ENCODE results near the gene CCL7.

Gene CCL7

DNA sequence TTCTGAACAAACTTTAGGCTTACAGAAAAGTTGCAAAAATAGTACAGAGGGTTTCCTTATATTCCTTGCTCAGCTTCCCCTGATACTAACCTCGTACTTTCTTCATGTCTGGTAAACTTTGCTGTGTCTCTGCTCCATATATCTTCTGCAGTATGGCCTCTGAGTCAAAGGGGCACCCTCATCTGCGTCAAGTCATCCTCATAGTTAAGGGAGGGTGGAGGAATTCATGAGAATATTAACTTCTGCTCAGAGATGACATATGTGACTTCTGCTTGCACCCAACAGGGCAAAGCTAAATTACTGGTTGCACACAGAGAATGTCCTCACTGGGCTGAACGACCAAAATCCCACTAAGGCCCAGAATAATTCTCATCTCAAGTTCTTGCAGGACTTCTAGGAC is 4.3 kb upstream of the CCL7 start:
- no peak overlapping the region for H3K4me3 ChIP-seq (replicated peaks; ENCODE audit: insufficient read depth, low read length)
- H3K27ac ChIP-seq (replicated peaks): no peak overlapping the region
- no peak for DNase-seq (ENCODE audit: low read depth in 1 of 2, low spot score in 1 of 2)
- TF ChIP-seq, protein P1, sequence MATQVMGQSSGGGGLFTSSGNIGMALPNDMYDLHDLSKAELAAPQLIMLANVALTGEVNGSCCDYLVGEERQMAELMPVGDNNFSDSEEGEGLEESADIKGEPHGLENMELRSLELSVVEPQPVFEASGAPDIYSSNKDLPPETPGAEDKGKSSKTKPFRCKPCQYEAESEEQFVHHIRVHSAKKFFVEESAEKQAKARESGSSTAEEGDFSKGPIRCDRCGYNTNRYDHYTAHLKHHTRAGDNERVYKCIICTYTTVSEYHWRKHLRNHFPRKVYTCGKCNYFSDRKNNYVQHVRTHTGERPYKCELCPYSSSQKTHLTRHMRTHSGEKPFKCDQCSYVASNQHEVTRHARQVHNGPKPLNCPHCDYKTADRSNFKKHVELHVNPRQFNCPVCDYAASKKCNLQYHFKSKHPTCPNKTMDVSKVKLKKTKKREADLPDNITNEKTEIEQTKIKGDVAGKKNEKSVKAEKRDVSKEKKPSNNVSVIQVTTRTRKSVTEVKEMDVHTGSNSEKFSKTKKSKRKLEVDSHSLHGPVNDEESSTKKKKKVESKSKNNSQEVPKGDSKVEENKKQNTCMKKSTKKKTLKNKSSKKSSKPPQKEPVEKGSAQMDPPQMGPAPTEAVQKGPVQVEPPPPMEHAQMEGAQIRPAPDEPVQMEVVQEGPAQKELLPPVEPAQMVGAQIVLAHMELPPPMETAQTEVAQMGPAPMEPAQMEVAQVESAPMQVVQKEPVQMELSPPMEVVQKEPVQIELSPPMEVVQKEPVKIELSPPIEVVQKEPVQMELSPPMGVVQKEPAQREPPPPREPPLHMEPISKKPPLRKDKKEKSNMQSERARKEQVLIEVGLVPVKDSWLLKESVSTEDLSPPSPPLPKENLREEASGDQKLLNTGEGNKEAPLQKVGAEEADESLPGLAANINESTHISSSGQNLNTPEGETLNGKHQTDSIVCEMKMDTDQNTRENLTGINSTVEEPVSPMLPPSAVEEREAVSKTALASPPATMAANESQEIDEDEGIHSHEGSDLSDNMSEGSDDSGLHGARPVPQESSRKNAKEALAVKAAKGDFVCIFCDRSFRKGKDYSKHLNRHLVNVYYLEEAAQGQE (IDR thresholded peaks at IDR 0.05; ENCODE audit: insufficient replicate concordance, low read depth): no peak
- no peak for TF ChIP-seq SPI1 (IDR thresholded peaks at IDR 0.05; ENCODE audit: borderline replicate concordance, low read depth)
- TF ChIP-seq GABPA (IDR thresholded peaks at IDR 0.05; ENCODE audit: low read depth): no peak
- TF ChIP-seq, protein P2, sequence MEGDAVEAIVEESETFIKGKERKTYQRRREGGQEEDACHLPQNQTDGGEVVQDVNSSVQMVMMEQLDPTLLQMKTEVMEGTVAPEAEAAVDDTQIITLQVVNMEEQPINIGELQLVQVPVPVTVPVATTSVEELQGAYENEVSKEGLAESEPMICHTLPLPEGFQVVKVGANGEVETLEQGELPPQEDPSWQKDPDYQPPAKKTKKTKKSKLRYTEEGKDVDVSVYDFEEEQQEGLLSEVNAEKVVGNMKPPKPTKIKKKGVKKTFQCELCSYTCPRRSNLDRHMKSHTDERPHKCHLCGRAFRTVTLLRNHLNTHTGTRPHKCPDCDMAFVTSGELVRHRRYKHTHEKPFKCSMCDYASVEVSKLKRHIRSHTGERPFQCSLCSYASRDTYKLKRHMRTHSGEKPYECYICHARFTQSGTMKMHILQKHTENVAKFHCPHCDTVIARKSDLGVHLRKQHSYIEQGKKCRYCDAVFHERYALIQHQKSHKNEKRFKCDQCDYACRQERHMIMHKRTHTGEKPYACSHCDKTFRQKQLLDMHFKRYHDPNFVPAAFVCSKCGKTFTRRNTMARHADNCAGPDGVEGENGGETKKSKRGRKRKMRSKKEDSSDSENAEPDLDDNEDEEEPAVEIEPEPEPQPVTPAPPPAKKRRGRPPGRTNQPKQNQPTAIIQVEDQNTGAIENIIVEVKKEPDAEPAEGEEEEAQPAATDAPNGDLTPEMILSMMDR (IDR thresholded peaks at IDR 0.05; ENCODE audit: insufficient read depth, low read length): no peak
- no peak for TF ChIP-seq POLR2AphosphoS5 (IDR thresholded peaks at IDR 0.05; ENCODE audit: low read depth)
- no peaks in the 10 kb centered on the region for H3K27me3 ChIP-seq (ENCODE audit: insufficient read depth, poor library complexity, severe bottlenecking)

DNA sequence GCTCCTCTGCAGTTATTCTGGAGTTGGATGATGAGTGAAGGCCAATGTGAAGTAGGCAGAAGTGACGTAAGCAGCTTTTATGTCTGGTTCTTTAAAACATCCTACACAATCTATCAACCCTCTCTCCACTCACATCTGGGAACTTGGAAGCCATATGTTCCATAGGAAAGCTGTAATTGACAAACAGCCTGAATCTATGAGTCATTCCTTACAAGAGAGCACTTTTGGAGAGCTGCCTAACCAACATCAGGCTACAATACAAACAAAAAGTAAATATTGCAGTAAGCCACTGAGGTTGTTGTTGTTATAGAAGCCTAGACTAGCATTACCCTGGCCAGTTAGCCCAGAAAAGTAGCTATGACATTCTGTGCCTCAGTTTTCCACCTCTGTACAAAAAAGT is 5.9 kb downstream of the CCL7 start:
- Histone ChIP-seq H3K4me3 (replicated peaks; ENCODE audit: insufficient read depth, low read length) (no peak overlapping the region), H3K27me3 (ENCODE audit: insufficient read depth, poor library complexity, severe bottlenecking) (no peaks in the 10 kb centered on the region), H3K27ac (replicated peaks) (no peak overlapping the region)
- TF ChIP-seq SPI1 (IDR thresholded peaks at IDR 0.05; ENCODE audit: borderline replicate concordance, low read depth) (no peak), POLR2AphosphoS5 (IDR thresholded peaks at IDR 0.05; ENCODE audit: low read depth) (no peak), GABPA (IDR thresholded peaks at IDR 0.05; ENCODE audit: low read depth) (no peak)
- TF ChIP-seq, protein P2 (IDR thresholded peaks at IDR 0.05; ENCODE audit: insufficient read depth, low read length): no peak
- TF ChIP-seq, protein P1 (IDR thresholded peaks at IDR 0.05; ENCODE audit: insufficient replicate concordance, low read depth): no peak
- no peak for DNase-seq (ENCODE audit: low read depth in 1 of 2, low spot score in 1 of 2)

DNA sequence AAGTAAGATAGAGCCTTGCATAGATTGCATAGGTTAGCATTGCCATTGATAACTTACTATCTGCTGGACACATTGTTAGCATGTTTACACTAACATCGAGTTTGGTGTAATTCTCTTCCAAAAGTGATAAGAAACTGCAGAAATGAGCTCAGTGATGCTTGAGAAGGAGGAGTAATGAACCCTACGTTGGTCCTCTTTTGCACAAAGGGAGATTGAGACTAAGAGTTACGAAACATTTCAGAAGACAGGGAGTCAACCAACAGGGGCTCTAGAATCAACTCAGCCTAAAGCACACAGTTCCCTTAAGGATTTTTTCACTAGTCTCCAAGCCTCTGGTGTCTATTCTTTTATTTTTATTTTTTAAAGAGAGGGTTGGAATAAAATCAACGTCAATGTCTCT is 6.8 kb downstream of the CCL7 start:
- Histone ChIP-seq H3K27me3 (ENCODE audit: insufficient read depth, poor library complexity, severe bottlenecking) (no peaks in the 10 kb centered on the region), H3K4me3 (replicated peaks; ENCODE audit: insufficient read depth, low read length) (no peak overlapping the region), H3K27ac (replicated peaks) (no peak overlapping the region)
- TF ChIP-seq SPI1 (IDR thresholded peaks at IDR 0.05; ENCODE audit: borderline replicate concordance, low read depth) (no peak), POLR2AphosphoS5 (IDR thresholded peaks at IDR 0.05; ENCODE audit: low read depth) (no peak), GABPA (IDR thresholded peaks at IDR 0.05; ENCODE audit: low read depth) (no peak)
- TF ChIP-seq, protein P1 (IDR thresholded peaks at IDR 0.05; ENCODE audit: insufficient replicate concordance, low read depth): no peak
- TF ChIP-seq, protein P2 (IDR thresholded peaks at IDR 0.05; ENCODE audit: insufficient read depth, low read length): no peak
- DNase-seq (ENCODE audit: low read depth in 1 of 2, low spot score in 1 of 2): no peak

All from HL-60 (cell line).